Measurements from ENCODE around the gene IARS1.

GRCh38 chr9:92342825-92343488 lies 49.5 kb upstream of the IARS1 start:
- TF ChIP-seq, protein P1, sequence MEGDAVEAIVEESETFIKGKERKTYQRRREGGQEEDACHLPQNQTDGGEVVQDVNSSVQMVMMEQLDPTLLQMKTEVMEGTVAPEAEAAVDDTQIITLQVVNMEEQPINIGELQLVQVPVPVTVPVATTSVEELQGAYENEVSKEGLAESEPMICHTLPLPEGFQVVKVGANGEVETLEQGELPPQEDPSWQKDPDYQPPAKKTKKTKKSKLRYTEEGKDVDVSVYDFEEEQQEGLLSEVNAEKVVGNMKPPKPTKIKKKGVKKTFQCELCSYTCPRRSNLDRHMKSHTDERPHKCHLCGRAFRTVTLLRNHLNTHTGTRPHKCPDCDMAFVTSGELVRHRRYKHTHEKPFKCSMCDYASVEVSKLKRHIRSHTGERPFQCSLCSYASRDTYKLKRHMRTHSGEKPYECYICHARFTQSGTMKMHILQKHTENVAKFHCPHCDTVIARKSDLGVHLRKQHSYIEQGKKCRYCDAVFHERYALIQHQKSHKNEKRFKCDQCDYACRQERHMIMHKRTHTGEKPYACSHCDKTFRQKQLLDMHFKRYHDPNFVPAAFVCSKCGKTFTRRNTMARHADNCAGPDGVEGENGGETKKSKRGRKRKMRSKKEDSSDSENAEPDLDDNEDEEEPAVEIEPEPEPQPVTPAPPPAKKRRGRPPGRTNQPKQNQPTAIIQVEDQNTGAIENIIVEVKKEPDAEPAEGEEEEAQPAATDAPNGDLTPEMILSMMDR (IDR thresholded peaks at IDR 0.05), result no peak
- no peak for TF ChIP-seq POLR2A (IDR thresholded peaks at IDR 0.05)
